HepG2 (cell line): ENCODE data around the gene CDCP1. TPM values are rescaled to one million over a fixed set of nuclear protein-coding genes. Genes with fewer than 3 reads are reported as not detected.

Experiments used
- ATAC-seq: fragments of 200-7000 bp; cut with Tn5 transposase; 3 replicates; pipeline ENCODE4 v1.9.1; 2020; ENCODE audit warnings: mild to moderate bottlenecking, moderate library complexity
- BruUV-seq: library from RNA; stranded (reverse); fragments of 400-500 nt; replicated peaks from 2 replicates; lab custom pipeline; 2021; lab: Mats Ljungman, UMichigan
- CTCF ChIA-PET: fragments of 300-600 bp; formaldehyde crosslinking; extraction: SDS; loops from one replicate; lab custom pipeline; 2021; ENCODE audit warnings: low total read pairs, inconsistent platforms, low intra/inter-chr PET ratio; lab: Yijun Ruan, JAX
- POLR2A ChIA-PET: fragments of 350-600 bp; sonication (Branson Sonifier 250); formaldehyde crosslinking; loops from one replicate; lab custom pipeline; 2020; ENCODE audit warnings: antibody characterized with exemption, inconsistent platforms; lab: Yijun Ruan, JAX
- DNase-seq: peaks from one replicate; pipeline ENCODE4 v3.0.0-alpha.2; 2015; ENCODE audit warnings: low spot score
- FAIRE-seq: peaks from 3 replicates; lab custom pipeline; 2011; peaks lifted over from hg19 to GRCh38; lab: Jason Lieb, UNC
- H2AFZ ChIP-seq: one replicate; pipeline ENCODE4 v1.6.1; 2011; ENCODE audit warnings: low read length, inconsistent platforms
- H3K27ac ChIP-seq: fragments of 300-600 bp; 3 replicates; pipeline ENCODE4 v1.8.0; 2011; ENCODE audit warnings: mixed run types, mild to moderate bottlenecking, mixed read lengths, low read length, inconsistent platforms; ENCODE audit not compliant: insufficient read depth; ENCODE audit errors: extremely low read length
- H3K27me3 ChIP-seq, 2 experiments: fragments of 200-600 bp in 1 of 2; 2 replicates in 1 of 2; 3 replicates in 1 of 2; pipeline versions ENCODE4 v1.6.0 to v1.8.0; 2011; ENCODE audit warnings: low read length in 2 of 2, mild to moderate bottlenecking in 2 of 2, moderate library complexity in 2 of 2, inconsistent platforms in 1 of 2; ENCODE audit not compliant: insufficient read depth in 2 of 2, control insufficient read depth in 1 of 2
- H3K36me3 ChIP-seq, 2 experiments: fragments of 200-600 bp in 1 of 2; replicated peaks in 1 of 2; 2 replicates in 1 of 2; 3 replicates in 1 of 2; pipeline versions ENCODE4 v1.5.1 to v1.8.0; 2011; ENCODE audit warnings: low read length in 2 of 2, inconsistent platforms in 1 of 2; ENCODE audit not compliant: insufficient read depth in 2 of 2, control insufficient read depth in 1 of 2
- H3K4me1 ChIP-seq: 2 replicates; pipeline ENCODE4 v1.5.1; 2012; ENCODE audit warnings: low read length, inconsistent platforms; ENCODE audit not compliant: insufficient read depth
- H3K4me2 ChIP-seq: 2 replicates; pipeline ENCODE4 v1.6.0; 2011; ENCODE audit warnings: low read depth, low read length, inconsistent platforms
- H3K4me3 ChIP-seq, 3 experiments: fragments of 200-600 bp in 1 of 3; sonication (generic), shearing (Covaris generic) in 1 of 3; replicated peaks in 1 of 3; 2 replicates each; pipeline ENCODE4 v1.5.1; 2011 to 2016; ENCODE audit warnings: low read length in 3 of 3, inconsistent platforms in 2 of 3, low read depth in 2 of 3, mild to moderate bottlenecking in 2 of 3, control low read depth in 1 of 3, mixed read lengths in 1 of 3; ENCODE audit not compliant: insufficient read depth in 1 of 3
- H3K79me2 ChIP-seq: one replicate; pipeline ENCODE4 v1.6.1; 2011; ENCODE audit warnings: low read length, inconsistent platforms; ENCODE audit not compliant: insufficient read depth
- H3K9ac ChIP-seq: 2 replicates; pipeline ENCODE4 v1.6.0; 2011; ENCODE audit warnings: mild to moderate bottlenecking, low read depth, low read length, inconsistent platforms; ENCODE audit not compliant: insufficient read depth
- H3K9me3 ChIP-seq: 2 replicates; pipeline ENCODE4 v1.5.1; 2012; ENCODE audit warnings: mild to moderate bottlenecking, low read length
- H4K20me1 ChIP-seq: 2 replicates; pipeline ENCODE4 v1.6.0; 2011; ENCODE audit warnings: inconsistent platforms, mild to moderate bottlenecking, low read length, moderate library complexity; ENCODE audit not compliant: insufficient read depth
- CBX5 ChIP-seq: sonication (generic); formaldehyde crosslinking; IDR thresholded peaks from 2 replicates; pipeline ENCODE4 v1.4.0; 2020; ENCODE audit warnings: missing genetic modification reagents, borderline replicate concordance
- MBD4 ChIP-seq: IDR thresholded peaks from 2 replicates; pipeline ENCODE4 v1.6.1; 2012; ENCODE audit warnings: low read length, inconsistent platforms, borderline replicate concordance
- PLSCR1 ChIP-seq: sonication (generic); formaldehyde crosslinking; IDR thresholded peaks from 2 replicates; pipeline ENCODE4 v1.5.0; 2020; ENCODE audit warnings: missing genetic modification reagents, mild to moderate bottlenecking, borderline replicate concordance
- ZNF382 ChIP-seq: sonication (generic); formaldehyde crosslinking; IDR thresholded peaks from 2 replicates; pipeline ENCODE4 v1.5.0; 2020; ENCODE audit warnings: missing genetic modification reagents, mild to moderate bottlenecking, borderline replicate concordance
- WGBS: methylation state at CpG from one replicate; pipeline ENCODE4 v1.1.6; 2017; ENCODE audit warnings: low lambda C conversion rate; 5-methylcytosine and 5-hydroxymethylcytosine counted together
- in situ Hi-C: cut with HindIII; loops from 2 replicates; pipeline ENCODE4 v1.10.0; 2017; ENCODE audit warnings: low pct_unique_long_range_greater_than_20kb; ENCODE audit not compliant: extremely low pct_ligation_motif_present
- intact Hi-C: fragments of 100-400 bp; cut with micrococcal nuclease; formaldehyde crosslinking; loops from one replicate; pipeline ENCODE4 v1.10.0; 2022; ENCODE audit not compliant: unreplicated experiment
- polyA plus RNA-seq, 8 experiments: library from polyadenylated mRNA; depleted of rRNA in 3 of 8; stranded (reverse) in 7 of 8; unstranded in 1 of 8; fragments of >200 nt; fragmentation: Illumina TruSeq in 4 of 8; extraction: Trizol in 4 of 8; gene quantifications; 2 replicates each; pipeline versions ENCODE4 v1.2.1 to v1.2.3, GENCODE V29; 2011 to 2016; ENCODE audit warnings: low read depth in 4 of 8, missing spikeins in 1 of 8, mixed read lengths in 1 of 8; ENCODE audit not compliant: insufficient read depth in 1 of 8
- total RNA-seq, 5 experiments: library from RNA; depleted of rRNA; stranded (reverse); fragments of >200 nt; fragmentation: Illumina TruSeq; extraction: Trizol; gene quantifications; 2 replicates each; pipeline ENCODE4 v1.2.3, GENCODE V29; 2016; ENCODE audit warnings: low read depth in 1 of 5
- TF ChIP-seq, protein P1 (sequence below): sonication (generic); formaldehyde crosslinking; IDR thresholded peaks from 2 replicates; pipeline ENCODE4 v1.4.0; 2020; ENCODE audit warnings: missing genetic modification reagents, mild to moderate bottlenecking, borderline replicate concordance
- TF ChIP-seq, protein P2 (sequence below): sonication (generic); formaldehyde crosslinking; IDR thresholded peaks from 2 replicates; pipeline ENCODE4 v1.8.1; 2023; ENCODE audit warnings: mild to moderate bottlenecking, missing genetic modification reagents, borderline replicate concordance

The CDCP1 gene
- total and polyA plus RNA-seq, 2 of the 13 experiments (the other 11 are each of a cell fraction or from before 2014, with no cell fraction given): 0.11 to 0.18 TPM

DNA sequence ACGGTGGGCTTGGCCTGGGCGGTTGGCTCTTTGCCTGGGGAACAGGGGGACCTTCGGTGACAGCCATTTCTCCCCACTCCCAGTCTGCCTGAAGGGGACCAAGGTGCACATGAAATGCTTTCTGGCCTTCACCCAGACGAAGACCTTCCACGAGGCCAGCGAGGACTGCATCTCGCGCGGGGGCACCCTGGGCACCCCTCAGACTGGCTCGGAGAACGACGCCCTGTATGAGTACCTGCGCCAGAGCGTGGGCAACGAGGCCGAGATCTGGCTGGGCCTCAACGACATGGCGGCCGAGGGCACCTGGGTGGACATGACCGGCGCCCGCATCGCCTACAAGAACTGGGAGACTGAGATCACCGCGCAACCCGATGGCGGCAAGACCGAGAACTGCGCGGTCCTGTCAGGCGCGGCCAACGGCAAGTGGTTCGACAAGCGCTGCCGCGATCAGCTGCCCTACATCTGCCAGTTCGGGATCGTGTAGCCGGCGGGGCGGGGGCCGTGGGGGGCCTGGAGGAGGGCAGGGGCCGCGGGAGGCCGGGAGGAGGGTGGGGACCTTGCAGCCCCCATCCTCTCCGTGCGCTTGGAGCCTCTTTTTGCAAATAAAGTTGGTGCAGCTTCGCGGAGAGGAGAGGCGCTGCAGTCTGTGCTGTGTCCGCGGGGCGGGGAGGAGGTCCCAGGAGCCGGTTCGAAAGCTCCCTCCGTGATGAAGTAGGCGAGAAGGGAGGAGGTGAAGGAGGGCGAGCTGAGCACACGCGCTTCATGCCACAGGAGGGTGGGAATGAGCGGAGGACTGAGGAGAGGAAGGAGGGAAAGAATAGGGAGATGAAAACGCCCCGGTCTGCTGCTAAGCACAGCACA is 110.5 kb downstream of the CDCP1 start (continued):
- TF ChIP-seq, protein P1, sequence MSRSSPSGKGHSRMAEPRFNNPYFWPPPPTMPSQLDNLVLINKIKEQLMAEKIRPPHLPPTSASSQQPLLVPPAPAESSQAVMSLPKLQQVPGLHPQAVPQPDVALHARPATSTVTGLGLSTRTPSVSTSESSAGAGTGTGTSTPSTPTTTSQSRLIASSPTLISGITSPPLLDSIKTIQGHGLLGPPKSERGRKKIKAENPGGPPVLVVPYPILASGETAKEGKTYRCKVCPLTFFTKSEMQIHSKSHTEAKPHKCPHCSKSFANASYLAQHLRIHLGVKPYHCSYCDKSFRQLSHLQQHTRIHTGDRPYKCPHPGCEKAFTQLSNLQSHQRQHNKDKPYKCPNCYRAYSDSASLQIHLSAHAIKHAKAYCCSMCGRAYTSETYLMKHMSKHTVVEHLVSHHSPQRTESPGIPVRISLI (CRISPR knock-in tag): no peak
- TF ChIP-seq, all 625 proteins: peak for 0

- Histone ChIP-seq H3K79me2 (no peaks in the 10 kb centered on the region), H2AFZ (no peak overlapping the region), H3K9ac (no peak overlapping the region), H3K27me3 (peaks cover 0 to 24% of the 10 kb centered on the region in 2 experiments; a peak in 3 of 5 replicates), H3K4me2 (no peak overlapping the region), H3K27ac (no peak overlapping the region), H3K9me3 (no peaks in the 10 kb centered on the region), H3K4me1 (no peaks in the 10 kb centered on the region), H3K36me3 (no peaks in the 10 kb centered on the region), H4K20me1 (no peaks in the 10 kb centered on the region), H3K4me3 (no peak overlapping the region)
- no peak for FAIRE-seq
- no peak for ATAC-seq
- BruUV-seq: no TSS peak
- intact Hi-C loops (loop anchor here (5.0 kb wide), 1 partner anchor 502 kb away; no protein-coding TSS in a partner anchor), in situ Hi-C loops (loop anchor here (5.0 to 25.0 kb wide), 2 partner anchors 178 to 453 kb away; no protein-coding TSS in a partner anchor)
- POLR2A ChIA-PET: no interaction called here
- CTCF ChIA-PET: no interaction called here
- no peak for TF ChIP-seq CBX5
- no peak for TF ChIP-seq ZNF382 (CRISPR knock-in tag)
- TF ChIP-seq PLSCR1: no peak
- TF ChIP-seq, protein P2, sequence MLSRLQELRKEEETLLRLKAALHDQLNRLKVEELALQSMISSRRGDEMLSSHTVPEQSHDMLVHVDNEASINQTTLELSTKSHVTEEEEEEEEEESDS (CRISPR knock-in tag): no peak
- no peak for TF ChIP-seq MBD4
- 15% methylated on average over 3 of the region's 3 CpGs for WGBS
- no peak for DNase-seq
Measured at GRCh38 chr3:45034612-45035252, 111.4 kb downstream of the CDCP1 start.
